AG09309 (cell line): Measurements from ENCODE around the gene TREH.
"Not testable (repeated sequence)": the region's sequence is repeated elsewhere in the genome, so short reads cannot be mapped to it uniquely, and the experiment has no call there.

Source experiments
- DNase-seq: peaks from one replicate; pipeline ENCODE4 v3.0.0-alpha.2; 2010; ENCODE audit warnings: low read depth
- H3K4me3 ChIP-seq: 2 replicates; pipeline ENCODE4 v1.5.1; 2011; ENCODE audit warnings: mild to moderate bottlenecking, low read depth, low read length, moderate library complexity; ENCODE audit not compliant: control insufficient read depth
- TF ChIP-seq, protein P1 (sequence below): IDR thresholded peaks from 2 replicates; pipeline ENCODE4 v1.5.1; 2011; ENCODE audit warnings: mild to moderate bottlenecking, low read depth, low read length, inconsistent platforms; ENCODE audit not compliant: insufficient read depth, control insufficient read depth; ENCODE audit errors: missing control alignments

Gene TREH

GRCh38 chr11:118690553-118691304, 11.3 kb upstream of the TREH start:
- TF ChIP-seq, protein P1, sequence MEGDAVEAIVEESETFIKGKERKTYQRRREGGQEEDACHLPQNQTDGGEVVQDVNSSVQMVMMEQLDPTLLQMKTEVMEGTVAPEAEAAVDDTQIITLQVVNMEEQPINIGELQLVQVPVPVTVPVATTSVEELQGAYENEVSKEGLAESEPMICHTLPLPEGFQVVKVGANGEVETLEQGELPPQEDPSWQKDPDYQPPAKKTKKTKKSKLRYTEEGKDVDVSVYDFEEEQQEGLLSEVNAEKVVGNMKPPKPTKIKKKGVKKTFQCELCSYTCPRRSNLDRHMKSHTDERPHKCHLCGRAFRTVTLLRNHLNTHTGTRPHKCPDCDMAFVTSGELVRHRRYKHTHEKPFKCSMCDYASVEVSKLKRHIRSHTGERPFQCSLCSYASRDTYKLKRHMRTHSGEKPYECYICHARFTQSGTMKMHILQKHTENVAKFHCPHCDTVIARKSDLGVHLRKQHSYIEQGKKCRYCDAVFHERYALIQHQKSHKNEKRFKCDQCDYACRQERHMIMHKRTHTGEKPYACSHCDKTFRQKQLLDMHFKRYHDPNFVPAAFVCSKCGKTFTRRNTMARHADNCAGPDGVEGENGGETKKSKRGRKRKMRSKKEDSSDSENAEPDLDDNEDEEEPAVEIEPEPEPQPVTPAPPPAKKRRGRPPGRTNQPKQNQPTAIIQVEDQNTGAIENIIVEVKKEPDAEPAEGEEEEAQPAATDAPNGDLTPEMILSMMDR = no peak
- H3K4me3 ChIP-seq = no peak overlapping the region
- no peak for DNase-seq

DNA sequence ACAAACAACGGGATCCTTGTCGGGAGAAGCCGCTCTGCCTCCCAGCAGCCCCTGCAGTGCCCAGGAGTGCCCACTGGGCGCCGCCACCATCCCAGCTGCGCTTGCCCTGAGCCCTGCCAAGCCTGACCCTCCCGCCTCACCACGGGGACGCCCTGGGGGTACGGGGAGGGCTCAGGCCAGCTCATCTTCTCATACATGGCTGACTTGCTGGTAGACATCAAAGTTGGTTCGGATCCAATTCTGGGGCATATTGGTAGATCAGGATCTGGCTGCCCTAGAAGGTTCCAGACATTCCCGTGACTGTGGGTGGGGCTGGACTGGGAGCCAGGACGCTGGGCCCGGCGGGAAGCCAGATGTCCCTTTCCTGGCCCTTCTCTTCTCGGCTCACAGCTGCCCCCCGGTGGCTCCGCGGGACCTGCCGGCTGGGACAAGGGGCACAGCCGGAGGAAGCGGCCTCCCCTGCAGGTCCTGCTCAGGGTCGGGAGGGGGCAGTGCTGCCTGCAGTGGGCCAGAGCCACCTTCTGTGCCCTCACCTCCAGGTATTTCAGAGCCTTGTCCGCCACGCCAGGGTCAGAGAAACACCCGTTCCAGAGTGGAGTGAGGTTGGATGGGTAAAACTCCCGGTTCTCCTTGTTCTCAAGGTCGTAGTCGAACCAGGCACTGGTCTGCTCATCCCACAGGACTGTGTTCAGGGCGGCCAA, 10.6 kb upstream of the TREH start:
- H3K4me3 ChIP-seq = peak overlapping the region; percentile 28
- TF ChIP-seq, protein P1 = peak; percentile 89
- DNase-seq = peak; percentile 74

- TF ChIP-seq, protein P1 = no peak
- no peak for DNase-seq
- H3K4me3 ChIP-seq = peak overlapping the region; percentile 23
Observed at GRCh38 chr11:118689503-118689851, 10.0 kb upstream of the TREH start.

DNA sequence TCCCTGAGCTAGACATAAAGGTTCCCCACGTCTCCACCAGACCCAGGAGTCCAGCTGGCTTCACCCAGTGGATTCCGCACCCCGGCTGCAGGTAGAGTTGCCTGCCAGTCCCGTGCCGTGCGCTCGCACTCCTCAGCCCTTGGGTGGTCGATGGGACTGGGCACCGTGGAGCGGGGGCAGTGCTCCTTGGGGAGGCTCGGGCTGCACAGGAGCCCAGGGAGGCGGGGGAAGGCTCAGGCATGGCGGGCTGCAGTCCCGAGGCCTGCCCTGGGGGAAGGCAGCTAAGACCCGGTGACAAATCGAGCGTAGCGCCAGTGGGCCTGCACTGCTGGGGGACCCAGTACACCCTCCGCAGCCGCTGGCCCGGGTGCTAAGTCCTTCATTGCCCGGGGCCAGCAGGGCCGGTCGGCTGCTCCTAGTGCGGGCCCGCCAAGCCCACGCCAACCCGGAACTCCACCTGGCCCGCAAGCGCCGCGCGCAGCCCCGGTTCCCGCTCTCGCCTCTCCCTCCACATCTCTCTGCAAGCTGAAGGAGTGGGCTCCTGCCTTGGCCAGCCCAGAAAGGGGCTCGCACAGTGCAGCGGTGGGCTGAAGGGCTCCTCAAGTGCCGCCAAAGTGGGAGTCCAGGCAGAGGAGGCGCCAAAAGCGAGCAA, 9.5 kb upstream of the TREH start:
- TF ChIP-seq, protein P1 = no peak
- no peak for DNase-seq
- H3K4me3 ChIP-seq = no peak overlapping the region

DNA sequence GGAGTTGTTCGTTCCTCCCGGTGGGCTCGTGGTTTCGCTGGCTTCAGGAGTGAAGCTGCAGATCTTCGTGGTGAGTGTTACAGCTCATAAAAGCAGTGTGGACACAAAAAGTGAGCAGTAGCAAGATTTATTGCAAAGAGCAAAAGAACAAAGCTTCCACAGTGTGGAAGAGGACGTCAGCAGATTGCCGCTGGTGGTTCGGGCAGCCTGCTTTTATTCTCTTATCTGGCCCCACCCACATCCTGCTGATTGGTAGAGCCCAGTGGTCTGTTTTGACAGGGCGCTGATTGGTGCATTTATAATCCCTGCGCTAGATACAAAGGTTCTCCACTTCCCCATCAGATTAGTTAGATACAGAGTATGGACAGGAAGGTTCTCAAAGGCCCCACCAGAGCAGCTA, 8.9 kb upstream of the TREH start:
- not testable (repeated sequence) for DNase-seq, H3K4me3 ChIP-seq

GRCh38 chr11:118687906-118688305, 8.5 kb upstream of the TREH start:
- no peak for DNase-seq
- TF ChIP-seq, protein P1 = no peak
- no peak overlapping the region for H3K4me3 ChIP-seq

- no peak overlapping the region for H3K4me3 ChIP-seq
- no peak for DNase-seq
- TF ChIP-seq, protein P1 = no peak
Observed at GRCh38 chr11:118684187-118684586, 4.7 kb upstream of the TREH start.

GRCh38 chr11:118682939-118683338, 3.5 kb upstream of the TREH start:
- DNase-seq, H3K4me3 ChIP-seq: not testable (repeated sequence)
